Neural progenitor cell (in vitro differentiated cells): ENCODE results near the gene EIF5A2. TPM values are rescaled to one million over a fixed set of nuclear protein-coding genes. Genes with fewer than 3 reads are reported as not detected.
"Not testable (repeated sequence)": the region's sequence is repeated elsewhere in the genome, so short reads cannot be mapped to it uniquely, and the experiment has no call there.

ENCODE experiments used
- DNase-seq: peaks from one replicate; pipeline ENCODE4 v3.0.0-alpha.2; 2016; ENCODE audit warnings: low spot score
- H2AFZ ChIP-seq: fragments of 200-600 bp; sonication (generic); replicated peaks from 2 replicates; pipeline ENCODE4 v1.6.1; 2016; ENCODE audit warnings: antibody characterized with exemption
- H3F3A ChIP-seq: fragments of 200-600 bp; sonication (generic); 2 replicates; pipeline ENCODE4 v1.6.1; 2016; ENCODE audit warnings: antibody characterized with exemption, low read depth
- H3K27ac ChIP-seq: fragments of 200-600 bp; sonication (generic); 2 replicates; pipeline ENCODE4 v1.5.1; 2016; ENCODE audit warnings: mild to moderate bottlenecking
- H3K27me3 ChIP-seq: fragments of 200-600 bp; sonication (generic); 2 replicates; pipeline ENCODE4 v1.6.1; 2016; ENCODE audit warnings: mild to moderate bottlenecking, moderate library complexity
- H3K36me3 ChIP-seq: fragments of 200-600 bp; sonication (generic); 2 replicates; pipeline ENCODE4 v1.5.1; 2016
- H3K4me1 ChIP-seq: fragments of 200-600 bp; sonication (generic); 2 replicates; pipeline ENCODE4 v1.6.1; 2016; ENCODE audit warnings: mixed run types
- H3K4me2 ChIP-seq: fragments of 200-600 bp; sonication (generic); 2 replicates; pipeline ENCODE4 v1.6.1; 2016
- H3K4me3 ChIP-seq: fragments of 200-600 bp; sonication (generic); 2 replicates; pipeline ENCODE4 v1.5.1; 2016
- H3K79me2 ChIP-seq: fragments of 200-600 bp; sonication (generic); 2 replicates; pipeline ENCODE4 v1.6.1; 2016; ENCODE audit warnings: low read depth
- H3K9ac ChIP-seq: fragments of 200-600 bp; sonication (generic); 2 replicates; pipeline ENCODE4 v1.6.1; 2016
- H3K9me3 ChIP-seq: fragments of 200-600 bp; sonication (generic); 2 replicates; pipeline ENCODE4 v1.5.1; 2016; ENCODE audit warnings: low read depth
- H4K20me1 ChIP-seq: fragments of 200-600 bp; sonication (generic); 2 replicates; pipeline ENCODE4 v1.6.1; 2016; ENCODE audit warnings: low read depth
- H3K27ac Mint-ChIP-seq: 3 replicates; pipeline ENCODE4 v1.8.0; 2021; ENCODE audit warnings: mixed read lengths
- H3K27me3 Mint-ChIP-seq: 2 replicates; pipeline ENCODE4 v1.8.0; 2022; ENCODE audit warnings: low read depth, mild to moderate bottlenecking, inconsistent platforms, moderate library complexity, mixed read lengths; ENCODE audit not compliant: insufficient read depth
- H3K36me3 Mint-ChIP-seq: 3 replicates; pipeline ENCODE4 v1.8.0; 2021; ENCODE audit warnings: mixed read lengths
- H3K4me1 Mint-ChIP-seq: 3 replicates; pipeline ENCODE4 v1.8.0; 2021; ENCODE audit warnings: mixed read lengths
- H3K4me3 Mint-ChIP-seq: 3 replicates; pipeline ENCODE4 v1.8.0; 2021; ENCODE audit warnings: mild to moderate bottlenecking, moderate library complexity, mixed read lengths
- H3K9me3 Mint-ChIP-seq: 3 replicates; pipeline ENCODE4 v1.8.0; 2020; ENCODE audit warnings: mixed read lengths
- EZH2 ChIP-seq: fragments of 200-600 bp; sonication (generic); IDR thresholded peaks from 2 replicates; pipeline ENCODE4 v1.6.1; 2017; ENCODE audit warnings: antibody characterized with exemption, mild to moderate bottlenecking, moderate library complexity
- EZH2phosphoT487 ChIP-seq: fragments of 200-600 bp; sonication (generic); IDR thresholded peaks from 2 replicates; pipeline ENCODE4 v1.6.1; 2017; ENCODE audit warnings: antibody characterized with exemption
- total RNA-seq: library from RNA; depleted of rRNA; stranded (reverse); fragments of >200 nt; gene quantifications from 2 replicates; pipeline ENCODE4 v1.2.3, GENCODE V29; 2015; ENCODE audit warnings: low replicate concordance
- TF ChIP-seq, protein P1 (sequence below): fragments of 200-600 bp; sonication (generic); IDR thresholded peaks from 2 replicates; pipeline ENCODE4 v1.5.1; 2017; ENCODE audit warnings: antibody characterized with exemption, mild to moderate bottlenecking

Gene EIF5A2
- total RNA-seq, 1 donor from 2014 or later = 6.6 TPM

DNA sequence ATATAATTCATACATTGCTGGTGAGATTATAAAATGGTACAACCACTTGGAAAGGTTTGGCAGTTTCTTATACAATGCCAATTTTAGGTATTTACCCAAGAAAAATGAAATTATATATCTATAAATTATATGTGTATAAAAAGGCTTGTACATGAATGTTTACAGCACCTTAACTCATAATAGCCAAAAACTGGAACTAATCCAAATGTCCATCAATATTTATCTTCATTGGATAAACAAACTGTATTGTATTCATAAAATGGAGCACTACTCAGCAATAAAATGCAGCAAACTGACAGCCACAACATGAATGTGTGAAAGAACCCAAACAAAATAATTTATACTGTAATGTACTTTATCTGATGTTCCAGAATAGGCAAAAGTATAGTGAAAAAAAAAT, 33.6 kb upstream of the EIF5A2 start:
- Histone ChIP-seq H3K4me1 (no peaks in the 10 kb centered on the region), H3K36me3 (peaks cover 5% of the 10 kb centered on the region), H3K27me3 (no peaks in the 10 kb centered on the region), H4K20me1 (no peaks in the 10 kb centered on the region), H3K27ac (no peak overlapping the region), H3K9me3 (peaks cover 4% of the 10 kb centered on the region), H3K4me3 (no peak overlapping the region), H3K9ac (no peak overlapping the region), H3F3A (no peaks in the 10 kb centered on the region), H3K79me2 (no peaks in the 10 kb centered on the region), H2AFZ (no peak overlapping the region), H3K4me2 (no peak overlapping the region)
- no peak for DNase-seq
- peaks cover 16% of the 10 kb centered on the region for H3K9me3 Mint-ChIP-seq
- no peaks in the 10 kb centered on the region for H3K36me3 Mint-ChIP-seq
- no peaks in the 10 kb centered on the region for H3K27me3 Mint-ChIP-seq
- no peak overlapping the region for H3K4me3 Mint-ChIP-seq
- no peaks in the 10 kb centered on the region for H3K4me1 Mint-ChIP-seq
- TF ChIP-seq EZH2 (no peak), EZH2phosphoT487 (no peak)
- TF ChIP-seq, protein P1, sequence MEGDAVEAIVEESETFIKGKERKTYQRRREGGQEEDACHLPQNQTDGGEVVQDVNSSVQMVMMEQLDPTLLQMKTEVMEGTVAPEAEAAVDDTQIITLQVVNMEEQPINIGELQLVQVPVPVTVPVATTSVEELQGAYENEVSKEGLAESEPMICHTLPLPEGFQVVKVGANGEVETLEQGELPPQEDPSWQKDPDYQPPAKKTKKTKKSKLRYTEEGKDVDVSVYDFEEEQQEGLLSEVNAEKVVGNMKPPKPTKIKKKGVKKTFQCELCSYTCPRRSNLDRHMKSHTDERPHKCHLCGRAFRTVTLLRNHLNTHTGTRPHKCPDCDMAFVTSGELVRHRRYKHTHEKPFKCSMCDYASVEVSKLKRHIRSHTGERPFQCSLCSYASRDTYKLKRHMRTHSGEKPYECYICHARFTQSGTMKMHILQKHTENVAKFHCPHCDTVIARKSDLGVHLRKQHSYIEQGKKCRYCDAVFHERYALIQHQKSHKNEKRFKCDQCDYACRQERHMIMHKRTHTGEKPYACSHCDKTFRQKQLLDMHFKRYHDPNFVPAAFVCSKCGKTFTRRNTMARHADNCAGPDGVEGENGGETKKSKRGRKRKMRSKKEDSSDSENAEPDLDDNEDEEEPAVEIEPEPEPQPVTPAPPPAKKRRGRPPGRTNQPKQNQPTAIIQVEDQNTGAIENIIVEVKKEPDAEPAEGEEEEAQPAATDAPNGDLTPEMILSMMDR = no peak
- no peak overlapping the region for H3K27ac Mint-ChIP-seq

DNA sequence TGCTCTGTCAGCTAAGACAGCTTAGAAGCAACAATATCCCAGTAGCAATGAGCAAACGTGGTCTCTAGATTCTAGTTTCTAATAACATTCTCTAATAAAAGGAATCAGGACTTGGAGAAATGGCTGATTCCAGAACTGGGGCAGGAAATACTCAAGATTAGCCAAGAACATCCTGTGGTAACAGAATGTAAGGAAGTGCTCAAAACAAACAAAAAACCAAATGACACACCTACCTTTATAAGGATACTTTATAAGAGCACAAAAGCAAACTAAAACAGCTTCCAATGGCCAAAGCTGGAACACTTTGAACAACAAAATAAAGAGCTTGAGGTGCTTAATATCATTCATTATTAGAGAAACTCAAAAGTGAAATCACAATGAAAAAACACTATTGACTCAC, 33.1 kb upstream of the EIF5A2 start:
- H3K27ac ChIP-seq = no peak overlapping the region
- H3K27me3 Mint-ChIP-seq = no peaks in the 10 kb centered on the region
- no peak overlapping the region for H3K4me3 ChIP-seq
- H3K4me3 Mint-ChIP-seq = no peak overlapping the region
- H3K27me3 ChIP-seq = no peaks in the 10 kb centered on the region
- no peak overlapping the region for H2AFZ ChIP-seq
- H3K36me3 Mint-ChIP-seq = no peaks in the 10 kb centered on the region
- no peak overlapping the region for H3K27ac Mint-ChIP-seq
- no peaks in the 10 kb centered on the region for H3K4me1 Mint-ChIP-seq
- DNase-seq = no peak
- no peaks in the 10 kb centered on the region for H4K20me1 ChIP-seq
- H3K4me1 ChIP-seq = no peaks in the 10 kb centered on the region
- H3K9ac ChIP-seq = no peak overlapping the region
- peaks cover 16% of the 10 kb centered on the region for H3K9me3 Mint-ChIP-seq
- H3K9me3 ChIP-seq = peaks cover 4% of the 10 kb centered on the region
- H3K79me2 ChIP-seq = no peaks in the 10 kb centered on the region
- H3K36me3 ChIP-seq = peaks cover 5% of the 10 kb centered on the region
- no peak overlapping the region for H3K4me2 ChIP-seq
- no peaks in the 10 kb centered on the region for H3F3A ChIP-seq
- no peak for TF ChIP-seq EZH2
- TF ChIP-seq, protein P1 = no peak
- TF ChIP-seq EZH2phosphoT487 = no peak

DNA sequence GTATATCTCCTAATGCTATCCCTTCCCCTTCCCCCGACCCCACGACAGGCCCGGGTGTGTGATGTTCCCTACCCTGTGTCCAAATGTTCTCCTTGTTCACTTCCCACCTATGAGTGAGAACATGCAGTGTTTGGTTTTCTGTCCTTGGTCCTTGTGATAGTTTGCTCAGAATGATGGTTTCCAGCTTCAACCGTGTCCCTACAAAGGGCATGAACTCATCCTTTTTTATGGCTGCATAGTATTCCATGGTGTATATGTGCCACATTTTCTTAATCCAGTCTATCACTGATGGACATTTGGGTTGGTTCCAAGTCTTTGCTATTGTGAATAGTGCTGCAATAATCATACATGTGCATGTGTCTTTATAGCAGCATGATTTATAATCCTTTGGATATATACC, 24.6 kb upstream of the EIF5A2 start:
- not testable (repeated sequence) for H3K4me3 Mint-ChIP-seq, H3K27ac ChIP-seq, H3K36me3 Mint-ChIP-seq, H3K79me2 ChIP-seq, H3K36me3 ChIP-seq, H3K27ac Mint-ChIP-seq, H3K27me3 ChIP-seq, H3K4me1 Mint-ChIP-seq, H3K4me3 ChIP-seq, DNase-seq, H3K4me2 ChIP-seq, H3K9me3 ChIP-seq, H3K9ac ChIP-seq, H4K20me1 ChIP-seq, H2AFZ ChIP-seq, H3K4me1 ChIP-seq, H3K27me3 Mint-ChIP-seq, H3F3A ChIP-seq
- H3K9me3 Mint-ChIP-seq = peaks cover 10% of the 10 kb centered on the region

DNA sequence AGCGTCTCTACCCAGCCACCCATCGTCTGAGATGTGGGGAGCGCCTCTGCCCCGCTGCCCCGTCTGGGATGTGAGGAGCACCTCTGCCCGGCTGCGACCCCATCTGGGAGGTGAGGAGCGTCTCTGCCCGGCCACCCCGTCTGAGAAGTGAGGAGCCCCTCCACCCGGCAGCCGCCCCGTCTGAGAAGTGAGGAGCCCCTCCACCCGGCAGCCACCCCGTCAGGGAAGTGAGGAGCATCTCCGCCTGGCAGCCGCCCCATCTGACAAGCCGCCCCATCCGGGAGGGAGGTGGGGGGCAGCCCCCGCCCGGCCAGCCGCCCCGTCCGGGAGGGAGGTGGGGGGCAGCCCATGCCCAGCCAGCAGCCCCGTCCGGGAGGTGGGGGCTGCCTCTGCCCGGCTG, 15.1 kb upstream of the EIF5A2 start:
- not testable (repeated sequence) for H3F3A ChIP-seq, H3K4me3 Mint-ChIP-seq, H3K36me3 Mint-ChIP-seq, H3K4me1 Mint-ChIP-seq, H4K20me1 ChIP-seq, H3K27me3 Mint-ChIP-seq, H3K4me2 ChIP-seq, H3K27me3 ChIP-seq, H3K79me2 ChIP-seq, H2AFZ ChIP-seq, H3K9me3 ChIP-seq, H3K9ac ChIP-seq, H3K4me3 ChIP-seq, H3K4me1 ChIP-seq, DNase-seq, H3K27ac Mint-ChIP-seq, H3K36me3 ChIP-seq, H3K27ac ChIP-seq
- H3K9me3 Mint-ChIP-seq = peaks cover 41% of the 10 kb centered on the region
